ENCODE measurements around the gene TTLL12.
"Not testable (repeated sequence)": the region's sequence is repeated elsewhere in the genome, so short reads cannot be mapped to it uniquely, and the experiment has no call there.

The TTLL12 gene

GRCh38 chr22:43153899-43154298 lies 33.0 kb downstream of the TTLL12 start:
- no peak for DNase-seq (ENCODE audit: low read depth)

- DNase-seq (ENCODE audit: low read depth) = no peak
These were observed 34.4 kb downstream of the TTLL12 start for GRCh38 chr22:43152357-43153071.

- DNase-seq (ENCODE audit: low read depth) = no peak
These were observed 35.0 kb downstream of the TTLL12 start for GRCh38 chr22:43152003-43152356.

GRCh38 chr22:43151251-43152002 lies 35.5 kb downstream of the TTLL12 start, which contains the start of gene TSPO:
TSPO (plus strand) TSS chr22:43151559; CDS start chr22:43159239, 7,680 bp downstream.
- DNase-seq (ENCODE audit: low read depth) = peak; percentile 38

GRCh38 chr22:43150731-43151206 lies 36.2 kb downstream of the TTLL12 start:
- no peak for DNase-seq (ENCODE audit: low read depth)

- DNase-seq (ENCODE audit: low read depth) = no peak
These were observed 38.4 kb downstream of the TTLL12 start for GRCh38 chr22:43148581-43148980.

- no peak for DNase-seq (ENCODE audit: low read depth)
These were observed 39.1 kb downstream of the TTLL12 start for GRCh38 chr22:43147821-43148220.

GRCh38 chr22:43146332-43146731 lies 40.6 kb downstream of the TTLL12 start:
- not testable (repeated sequence) for DNase-seq (ENCODE audit: low read depth)

GRCh38 chr22:43145371-43145770 lies 41.6 kb downstream of the TTLL12 start:
- not testable (repeated sequence) for DNase-seq (ENCODE audit: low read depth)

- DNase-seq (ENCODE audit: low read depth) = no peak
These were observed 42.0 kb downstream of the TTLL12 start for GRCh38 chr22:43144949-43145348.

GRCh38 chr22:43142880-43143562 lies 43.9 kb downstream of the TTLL12 start, which contains the start of gene MCAT:
MCAT (minus strand) TSS chr22:43143398; CDS start chr22:43143348, 50 bp downstream.
- peak; percentile 67 for DNase-seq (ENCODE audit: low read depth)

GRCh38 chr22:43136801-43137200 lies 50.1 kb downstream of the TTLL12 start:
- no peak for DNase-seq (ENCODE audit: low read depth)

- no peak for DNase-seq (ENCODE audit: low read depth)
These were observed 50.7 kb downstream of the TTLL12 start for GRCh38 chr22:43136255-43136654.

GRCh38 chr22:43135565-43135964 lies 51.4 kb downstream of the TTLL12 start:
- DNase-seq (ENCODE audit: low read depth) = no peak

GRCh38 chr22:43134553-43134952 lies 52.4 kb downstream of the TTLL12 start:
- no peak for DNase-seq (ENCODE audit: low read depth)

GRCh38 chr22:43133401-43133800 lies 53.5 kb downstream of the TTLL12 start:
- no peak for DNase-seq (ENCODE audit: low read depth)

GRCh38 chr22:43131773-43132501 lies 55.0 kb downstream of the TTLL12 start:
- DNase-seq (ENCODE audit: low read depth) = no peak

GRCh38 chr22:43129426-43130425 lies 57.2 kb downstream of the TTLL12 start:
- no peak for DNase-seq (ENCODE audit: low read depth)

GRCh38 chr22:43128928-43129424 lies 58.0 kb downstream of the TTLL12 start:
- DNase-seq (ENCODE audit: low read depth) = no peak

GRCh38 chr22:43128116-43128515 lies 58.8 kb downstream of the TTLL12 start:
- DNase-seq (ENCODE audit: low read depth) = no peak

All from stimulated activated CD8-positive, alpha-beta memory T cell treated with anti-CD3 and anti-CD28 coated beads, Interleukin-7, amount 100 ng/mL, for 24 hours (primary cell).